GM12872 (cell line): Measurements from ENCODE around the gene SAG.

Experiments
- CTCF ChIP-seq: IDR thresholded peaks from 3 replicates; pipeline ENCODE4 v1.5.1; 2011; ENCODE audit warnings: low read depth, mild to moderate bottlenecking, low read length, moderate library complexity; ENCODE audit not compliant: insufficient read depth

SAG gene

GRCh38 chr2:233265899-233266431 is 41.7 kb upstream of the SAG start:
- TF ChIP-seq CTCF, result no peak

- TF ChIP-seq CTCF, result no peak
These were observed 41.1 kb upstream of the SAG start for GRCh38 chr2:233266481-233266880.

- TF ChIP-seq CTCF, result no peak
These were observed 39.9 kb upstream of the SAG start for GRCh38 chr2:233267516-233268245.

- no peak for TF ChIP-seq CTCF
These were observed 37.2 kb upstream of the SAG start for GRCh38 chr2:233270366-233270765.

GRCh38 chr2:233270951-233271350 is 36.7 kb upstream of the SAG start:
- no peak for TF ChIP-seq CTCF

GRCh38 chr2:233271693-233272092 is 35.9 kb upstream of the SAG start:
- TF ChIP-seq CTCF, result no peak

- no peak for TF ChIP-seq CTCF
These were observed 34.5 kb upstream of the SAG start for GRCh38 chr2:233273120-233273519.
